GM23338 (cell line): ENCODE data around the gene LRIT3. TPM values are rescaled to one million over a fixed set of nuclear protein-coding genes. Genes with fewer than 3 reads are reported as not detected.

Experiments used
- ATAC-seq: fragments of 200-7000 bp; cut with Tn5 transposase; 3 replicates; pipeline ENCODE4 v1.9.1; 2020
- DNase-seq: peaks from one replicate; pipeline ENCODE4 v3.0.0-alpha.2; 2015; ENCODE audit warnings: low spot score
- H2AFZ ChIP-seq: fragments of 200-600 bp; sonication (generic); 2 replicates; pipeline ENCODE4 v1.8.0; 2016; ENCODE audit warnings: antibody characterized with exemption, mild to moderate bottlenecking, moderate library complexity
- H3F3A ChIP-seq: fragments of 200-600 bp; sonication (generic); replicated peaks from 2 replicates; pipeline ENCODE4 v1.8.0; 2017; ENCODE audit warnings: antibody characterized with exemption, mixed run types, low read depth
- H3K27ac ChIP-seq: fragments of 200-600 bp; sonication (generic); 2 replicates; pipeline ENCODE4 v1.6.1; 2016; ENCODE audit warnings: low read depth
- H3K27me3 ChIP-seq: fragments of 200-600 bp; sonication (generic); 2 replicates; pipeline ENCODE4 v1.8.0; 2016; ENCODE audit warnings: mild to moderate bottlenecking, mixed run types, moderate library complexity; ENCODE audit not compliant: insufficient read depth
- H3K36me3 ChIP-seq: fragments of 200-600 bp; sonication (generic); 2 replicates; pipeline ENCODE4 v1.8.0; 2016; ENCODE audit warnings: mild to moderate bottlenecking; ENCODE audit not compliant: insufficient read depth
- H3K4me1 ChIP-seq: fragments of 200-600 bp; sonication (generic); 2 replicates; pipeline ENCODE4 v1.8.0; 2016; ENCODE audit warnings: mild to moderate bottlenecking, moderate library complexity; ENCODE audit not compliant: insufficient read depth
- H3K4me2 ChIP-seq: fragments of 200-600 bp; sonication (generic); 2 replicates; pipeline ENCODE4 v1.7.1; 2017; ENCODE audit warnings: mixed run types
- H3K4me3 ChIP-seq: fragments of 200-600 bp; sonication (generic); 2 replicates; pipeline ENCODE4 v1.6.1; 2016; ENCODE audit warnings: mixed run types
- H3K79me2 ChIP-seq: fragments of 200-600 bp; sonication (generic); replicated peaks from 2 replicates; pipeline ENCODE4 v1.8.0; 2017; ENCODE audit warnings: mild to moderate bottlenecking; ENCODE audit not compliant: insufficient read depth
- H3K9me2 ChIP-seq: fragments of 200-600 bp; sonication (generic); 2 replicates; pipeline ENCODE4 v1.8.0; 2017; ENCODE audit not compliant: insufficient read depth
- H4K20me1 ChIP-seq: fragments of 200-600 bp; sonication (generic); replicated peaks from 2 replicates; pipeline ENCODE4 v1.8.0; 2017; ENCODE audit warnings: mild to moderate bottlenecking; ENCODE audit not compliant: insufficient read depth
- H3K27ac Mint-ChIP-seq: 2 replicates; pipeline ENCODE4 v1.8.0; 2020; ENCODE audit warnings: inconsistent platforms, mild to moderate bottlenecking, moderate library complexity, mixed read lengths
- H3K27me3 Mint-ChIP-seq: 3 replicates; pipeline ENCODE4 v1.8.0; 2022; ENCODE audit warnings: low read depth, mild to moderate bottlenecking, moderate library complexity, mixed read lengths, inconsistent platforms; ENCODE audit not compliant: insufficient read depth, poor library complexity
- H3K36me3 Mint-ChIP-seq: 3 replicates; pipeline ENCODE4 v1.8.0; 2021; ENCODE audit warnings: low read depth, mild to moderate bottlenecking, inconsistent platforms, moderate library complexity, mixed read lengths
- H3K4me1 Mint-ChIP-seq: 3 replicates; pipeline ENCODE4 v1.8.0; 2020; ENCODE audit warnings: mild to moderate bottlenecking, inconsistent platforms, mixed read lengths
- H3K4me3 Mint-ChIP-seq: 3 replicates; pipeline ENCODE4 v1.8.0; 2021; ENCODE audit warnings: moderate library complexity, mild to moderate bottlenecking, inconsistent platforms, mixed read lengths
- H3K9me3 Mint-ChIP-seq: 3 replicates; pipeline ENCODE4 v1.8.0; 2020; ENCODE audit warnings: moderate library complexity, mild to moderate bottlenecking, inconsistent platforms, mixed read lengths
- CREB1 ChIP-seq: fragments of 250-450 bp; sonication (Bioruptor Pico); IDR thresholded peaks from 2 replicates; pipeline ENCODE4 v1.5.0; 2020; ENCODE audit warnings: low read depth, mild to moderate bottlenecking, moderate library complexity
- CTCF ChIP-seq, 2 experiments: fragments of 200-600 bp in 1 of 2; sonication (generic) in 1 of 2; conservative IDR thresholded peaks; 2 replicates each; pipeline versions ENCODE4 v1.5.1 to v1.6.1; 2016 to 2017; ENCODE audit warnings: antibody characterized with exemption in 2 of 2, low read depth in 2 of 2, mild to moderate bottlenecking in 2 of 2, moderate library complexity in 1 of 2
- ETS1 ChIP-seq: IDR thresholded peaks from 2 replicates; pipeline ENCODE4 v1.6.1; 2016; ENCODE audit warnings: antibody characterized with exemption
- EZH2 ChIP-seq: fragments of 200-600 bp; sonication (generic); IDR thresholded peaks from one replicate; pipeline ENCODE4 v1.8.0; 2017; ENCODE audit warnings: antibody characterized with exemption, mild to moderate bottlenecking, low read depth; ENCODE audit not compliant: unreplicated experiment
- EZH2phosphoT487 ChIP-seq: fragments of 200-600 bp; sonication (generic); IDR thresholded peaks from one replicate; pipeline ENCODE4 v1.8.1; 2018; ENCODE audit warnings: antibody characterized with exemption; ENCODE audit not compliant: unreplicated experiment
- JUNB ChIP-seq: IDR thresholded peaks from one replicate; pipeline ENCODE4 v1.6.1; 2016; ENCODE audit warnings: antibody characterized with exemption; ENCODE audit not compliant: unreplicated experiment
- NANOG ChIP-seq: IDR thresholded peaks from 2 replicates; pipeline ENCODE4 v1.6.1; 2016; ENCODE audit warnings: antibody characterized with exemption, borderline replicate concordance
- POLR2AphosphoS5 ChIP-seq: IDR thresholded peaks from 2 replicates; pipeline ENCODE4 v1.6.1; 2016; ENCODE audit warnings: antibody characterized with exemption, low read depth
- REST ChIP-seq: IDR thresholded peaks from one replicate; pipeline ENCODE4 v1.6.1; 2018; ENCODE audit warnings: antibody characterized with exemption; ENCODE audit not compliant: unreplicated experiment
- STAT1 ChIP-seq: IDR thresholded peaks from one replicate; pipeline ENCODE4 v1.6.1; 2016; ENCODE audit warnings: antibody characterized with exemption; ENCODE audit not compliant: unreplicated experiment
- ZNF114 ChIP-seq: fragments of 250-450 bp; sonication (Bioruptor Pico); IDR thresholded peaks from 2 replicates; pipeline ENCODE4 v1.5.0; 2020; ENCODE audit warnings: mild to moderate bottlenecking, moderate library complexity
- ZNF331 ChIP-seq: fragments of 250-450 bp; sonication (Bioruptor Pico); IDR thresholded peaks from 2 replicates; pipeline ENCODE4 v1.5.0; 2020; ENCODE audit warnings: low read depth, mild to moderate bottlenecking, moderate library complexity
- polyA plus RNA-seq: library from polyadenylated mRNA; unstranded; fragments of >200 nt; fragmentation: Nextera tagmentation; extraction: Ambion mirVana; gene quantifications from 2 replicates; pipeline ENCODE4 v1.2.1, GENCODE V29; 2016
- total RNA-seq: library from RNA; depleted of rRNA; stranded (reverse); fragments of >200 nt; shearing (Covaris generic); gene quantifications from 2 replicates; pipeline ENCODE4 v1.2.3, GENCODE V29; 2014

LRIT3 gene
- total and polyA plus RNA-seq, 2 experiments from 2014 or later: 0.14 TPM; not detected in 1

- no peak for TF ChIP-seq STAT1
- no peak for TF ChIP-seq ZNF331 (CRISPR knock-in tag)
- no peak for TF ChIP-seq EZH2
- TF ChIP-seq ZNF114 (CRISPR knock-in tag): no peak
Observed at GRCh38 chr4:109876634-109877265, 28.8 kb downstream of the LRIT3 start (continued).

GRCh38 chr4:109877400-109877799 is 29.5 kb downstream of the LRIT3 start:
- H4K20me1 ChIP-seq: no peaks in the 10 kb centered on the region
- H3K4me3 ChIP-seq: no peak overlapping the region
- no peaks in the 10 kb centered on the region for H3K27me3 ChIP-seq
- DNase-seq (no peak), ATAC-seq (no peak)
- Mint-ChIP-seq H3K9me3 (no peaks in the 10 kb centered on the region; the same call in 2 of the 3 replicates), H3K27ac (no peak overlapping the region), H3K27me3 (peaks cover 4% of the 10 kb centered on the region), H3K4me1 (no peaks in the 10 kb centered on the region; the same call in 2 of the 3 replicates), H3K36me3 (no peaks in the 10 kb centered on the region), H3K4me3 (no peak overlapping the region)
- no peaks in the 10 kb centered on the region for H3K79me2 ChIP-seq
- no peak overlapping the region; the same call in 1 of the 2 replicates for H2AFZ ChIP-seq
- no peaks in the 10 kb centered on the region for H3F3A ChIP-seq
- no peaks in the 10 kb centered on the region for H3K4me1 ChIP-seq
- H3K9me2 ChIP-seq: no peaks in the 10 kb centered on the region
- no peak overlapping the region for H3K27ac ChIP-seq
- H3K4me2 ChIP-seq: no peak overlapping the region
- H3K36me3 ChIP-seq: no peaks in the 10 kb centered on the region
- TF ChIP-seq REST (no peak), EZH2 (no peak), POLR2AphosphoS5 (no peak), ZNF114 (CRISPR knock-in tag) (no peak), JUNB (no peak), NANOG (no peak), CREB1 (CRISPR knock-in tag) (no peak), ZNF331 (CRISPR knock-in tag) (no peak), CTCF (conservative IDR thresholded peaks at IDR 0.05; ENCODE audit: low read depth in 2 of 2) (no peak), ETS1 (no peak), STAT1 (no peak), EZH2phosphoT487 (no peak)
